ENCODE measurements around the gene TLE3. TPM values are rescaled to one million over a fixed set of nuclear protein-coding genes. Genes with fewer than 3 reads are reported as not detected.

The TLE3 gene
- total RNA-seq, 4 donors from 2014 or later, result 44.0 to 159 (median 78.8) TPM

DNA sequence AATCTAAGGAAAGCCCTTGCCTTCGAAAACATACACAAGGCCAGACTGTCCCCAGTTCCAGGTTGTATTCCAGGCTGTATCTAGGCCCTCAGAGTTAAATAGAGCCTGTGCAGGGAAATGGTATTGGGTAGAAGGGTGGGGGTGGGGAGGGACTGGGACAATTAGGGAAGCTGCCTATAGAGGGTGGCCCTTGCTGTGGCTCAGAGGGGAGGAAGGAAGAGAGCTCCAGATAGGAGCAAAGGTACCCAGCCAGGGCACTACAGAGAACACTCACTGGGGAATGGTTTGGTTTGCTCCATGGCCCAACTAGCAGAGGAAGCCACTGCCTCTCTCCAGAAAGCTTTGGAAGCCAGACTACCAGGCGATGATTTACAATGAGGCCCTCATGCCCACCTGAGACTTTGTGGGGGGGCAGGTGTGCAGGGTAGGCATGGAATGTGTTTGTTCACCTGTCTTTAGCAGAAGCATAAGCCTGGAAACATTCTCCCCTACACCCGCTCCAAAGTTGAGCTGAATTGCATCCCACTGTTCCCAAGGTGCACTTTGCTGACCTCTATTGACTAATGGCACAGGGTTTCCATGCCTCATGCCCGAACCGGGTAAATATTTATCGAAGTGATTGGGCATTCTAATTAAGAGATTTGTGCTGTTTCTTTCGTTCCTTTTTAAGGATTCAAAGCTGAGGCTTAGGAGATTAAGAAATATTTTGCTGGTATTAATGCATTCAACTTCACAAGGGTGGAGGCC, 6.3 kb upstream of the TLE3 start:
- ATAC-seq (ENCODE audit: low FRiP score) (no peak), DNase-seq (ENCODE audit: low spot score) (no peak)
- TF ChIP-seq, protein P1, sequence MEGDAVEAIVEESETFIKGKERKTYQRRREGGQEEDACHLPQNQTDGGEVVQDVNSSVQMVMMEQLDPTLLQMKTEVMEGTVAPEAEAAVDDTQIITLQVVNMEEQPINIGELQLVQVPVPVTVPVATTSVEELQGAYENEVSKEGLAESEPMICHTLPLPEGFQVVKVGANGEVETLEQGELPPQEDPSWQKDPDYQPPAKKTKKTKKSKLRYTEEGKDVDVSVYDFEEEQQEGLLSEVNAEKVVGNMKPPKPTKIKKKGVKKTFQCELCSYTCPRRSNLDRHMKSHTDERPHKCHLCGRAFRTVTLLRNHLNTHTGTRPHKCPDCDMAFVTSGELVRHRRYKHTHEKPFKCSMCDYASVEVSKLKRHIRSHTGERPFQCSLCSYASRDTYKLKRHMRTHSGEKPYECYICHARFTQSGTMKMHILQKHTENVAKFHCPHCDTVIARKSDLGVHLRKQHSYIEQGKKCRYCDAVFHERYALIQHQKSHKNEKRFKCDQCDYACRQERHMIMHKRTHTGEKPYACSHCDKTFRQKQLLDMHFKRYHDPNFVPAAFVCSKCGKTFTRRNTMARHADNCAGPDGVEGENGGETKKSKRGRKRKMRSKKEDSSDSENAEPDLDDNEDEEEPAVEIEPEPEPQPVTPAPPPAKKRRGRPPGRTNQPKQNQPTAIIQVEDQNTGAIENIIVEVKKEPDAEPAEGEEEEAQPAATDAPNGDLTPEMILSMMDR (IDR thresholded peaks at IDR 0.05), result no peak

DNA sequence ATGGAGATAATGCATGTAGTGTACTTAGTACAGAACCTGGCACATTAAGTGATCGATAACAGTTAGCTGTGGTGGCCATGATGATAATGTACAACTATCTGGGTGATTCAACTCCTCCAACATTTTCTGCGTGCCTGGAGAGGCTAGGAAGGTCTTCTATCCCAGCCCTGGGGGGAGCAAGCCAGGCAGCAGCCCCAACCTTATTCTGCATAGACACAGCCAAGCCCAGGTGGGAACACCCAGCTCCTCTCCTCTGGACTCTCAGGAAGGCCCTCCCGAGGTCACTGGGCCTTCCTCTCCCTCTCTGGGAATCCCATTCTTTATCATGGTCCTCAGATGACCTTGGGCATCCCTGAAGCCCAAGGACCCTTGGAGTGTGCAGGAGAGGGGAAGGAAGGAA, 5.1 kb upstream of the TLE3 start:
- no peak for ATAC-seq (ENCODE audit: low FRiP score)
- TF ChIP-seq, protein P1 (IDR thresholded peaks at IDR 0.05), result no peak
- DNase-seq (ENCODE audit: low spot score), result no peak

DNA sequence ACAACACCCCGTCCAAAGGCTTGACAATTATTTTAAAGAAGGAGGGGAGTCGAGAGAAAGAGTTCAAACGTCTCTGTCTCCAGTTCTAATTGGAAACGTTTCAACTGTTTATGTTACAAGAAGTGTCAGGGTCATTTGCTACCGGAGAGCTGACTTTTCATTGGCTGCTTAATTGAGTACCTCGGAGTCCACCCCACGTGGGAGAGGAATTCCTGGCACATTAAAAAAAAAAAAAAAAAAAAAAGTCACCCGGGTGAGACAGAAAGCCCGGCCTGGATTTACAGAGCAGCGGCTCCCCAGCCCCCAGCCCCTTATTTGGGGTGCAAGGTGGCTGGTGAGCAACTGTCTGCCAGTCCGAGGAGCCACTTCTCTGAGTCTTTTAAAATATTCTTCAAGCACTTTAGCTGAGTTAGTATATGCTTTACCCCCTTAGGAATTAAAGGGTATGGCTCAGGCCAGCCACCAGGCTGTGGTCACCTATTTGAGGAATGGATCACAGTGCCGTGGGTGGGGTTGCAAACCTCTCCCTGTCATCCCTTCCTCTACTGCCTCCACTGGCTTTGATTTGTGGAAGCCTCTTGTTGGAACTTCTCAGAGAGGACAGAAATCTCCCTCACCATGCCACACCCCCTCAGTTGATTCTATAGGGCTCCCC, 3.9 kb upstream of the TLE3 start:
- DNase-seq (ENCODE audit: low spot score) (no peak), ATAC-seq (ENCODE audit: low FRiP score) (no peak)
- TF ChIP-seq, protein P1 (IDR thresholded peaks at IDR 0.05), result no peak

DNA sequence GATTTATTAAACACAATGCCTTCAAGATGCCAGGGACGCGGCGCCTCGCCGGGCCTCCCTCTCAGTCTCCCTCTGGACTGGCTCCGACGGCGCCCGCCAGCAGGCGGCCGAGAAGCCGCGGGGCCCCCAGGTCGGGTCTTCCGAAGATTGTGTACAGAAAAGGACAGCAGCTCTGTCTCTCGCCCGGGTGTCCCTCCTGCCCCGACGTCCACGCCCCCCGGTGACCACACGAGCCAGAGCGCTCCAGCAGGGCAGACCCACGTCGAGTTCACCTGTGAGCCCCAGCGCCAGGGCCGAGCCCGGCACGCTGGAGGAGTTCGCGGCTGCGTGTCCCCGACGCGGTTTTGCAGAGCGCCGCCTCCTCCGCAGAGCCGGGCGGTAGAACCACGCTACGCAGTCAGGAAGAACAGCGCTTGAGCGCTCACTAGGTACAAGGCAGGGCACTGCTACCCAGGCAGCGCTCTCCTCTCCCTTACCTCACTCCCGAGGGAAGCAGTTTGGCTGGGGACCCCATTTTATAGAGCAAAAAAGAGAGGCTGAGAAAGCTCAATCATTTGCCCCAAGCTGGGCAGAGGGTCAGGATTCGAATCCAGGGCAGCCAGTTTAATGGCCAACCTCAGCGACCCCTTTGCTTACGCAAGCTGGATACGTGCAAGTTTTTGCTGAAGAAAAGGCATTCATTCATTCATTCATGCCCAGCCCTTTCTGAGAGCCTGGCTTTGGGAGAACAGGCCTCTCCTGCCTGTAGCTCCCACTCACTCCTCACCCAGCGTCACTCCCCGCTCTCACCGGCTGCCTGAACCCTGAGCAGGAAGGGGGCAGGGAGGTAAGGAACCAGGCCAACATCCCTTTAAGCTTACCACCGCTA, 3.0 kb upstream of the TLE3 start:
- ATAC-seq (ENCODE audit: low FRiP score) (peak; percentile 4), DNase-seq (ENCODE audit: low spot score) (no peak)
- TF ChIP-seq, protein P1 (IDR thresholded peaks at IDR 0.05), result no peak

DNA sequence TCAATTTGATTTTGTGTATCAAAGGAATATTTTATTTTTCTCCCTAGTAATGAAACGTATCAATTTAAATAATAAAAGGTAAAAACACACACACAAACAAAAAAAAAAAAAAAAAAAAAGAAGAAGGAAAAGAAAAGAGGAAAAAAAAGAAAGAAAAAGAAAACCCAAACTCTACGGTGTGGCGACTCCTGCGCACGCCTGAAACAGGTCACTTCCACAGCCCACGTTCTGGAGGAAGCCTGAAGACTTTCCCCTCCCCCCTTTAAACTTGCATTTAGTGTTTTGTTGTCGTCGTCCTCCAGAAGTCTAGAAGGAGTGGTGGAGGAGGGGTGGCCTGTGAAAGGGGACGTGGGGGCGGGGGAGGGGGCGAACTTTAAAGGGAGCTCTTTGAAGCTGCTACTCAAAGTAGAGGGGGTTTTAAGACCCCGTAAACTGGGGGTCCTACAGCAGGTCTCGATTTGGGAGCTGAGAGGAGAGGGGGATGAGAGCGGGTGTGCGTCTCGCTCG, 2.3 kb upstream of the TLE3 start:
- no peak for ATAC-seq (ENCODE audit: low FRiP score)
- TF ChIP-seq, protein P1 (IDR thresholded peaks at IDR 0.05), result no peak
- no peak for DNase-seq (ENCODE audit: low spot score)

DNA sequence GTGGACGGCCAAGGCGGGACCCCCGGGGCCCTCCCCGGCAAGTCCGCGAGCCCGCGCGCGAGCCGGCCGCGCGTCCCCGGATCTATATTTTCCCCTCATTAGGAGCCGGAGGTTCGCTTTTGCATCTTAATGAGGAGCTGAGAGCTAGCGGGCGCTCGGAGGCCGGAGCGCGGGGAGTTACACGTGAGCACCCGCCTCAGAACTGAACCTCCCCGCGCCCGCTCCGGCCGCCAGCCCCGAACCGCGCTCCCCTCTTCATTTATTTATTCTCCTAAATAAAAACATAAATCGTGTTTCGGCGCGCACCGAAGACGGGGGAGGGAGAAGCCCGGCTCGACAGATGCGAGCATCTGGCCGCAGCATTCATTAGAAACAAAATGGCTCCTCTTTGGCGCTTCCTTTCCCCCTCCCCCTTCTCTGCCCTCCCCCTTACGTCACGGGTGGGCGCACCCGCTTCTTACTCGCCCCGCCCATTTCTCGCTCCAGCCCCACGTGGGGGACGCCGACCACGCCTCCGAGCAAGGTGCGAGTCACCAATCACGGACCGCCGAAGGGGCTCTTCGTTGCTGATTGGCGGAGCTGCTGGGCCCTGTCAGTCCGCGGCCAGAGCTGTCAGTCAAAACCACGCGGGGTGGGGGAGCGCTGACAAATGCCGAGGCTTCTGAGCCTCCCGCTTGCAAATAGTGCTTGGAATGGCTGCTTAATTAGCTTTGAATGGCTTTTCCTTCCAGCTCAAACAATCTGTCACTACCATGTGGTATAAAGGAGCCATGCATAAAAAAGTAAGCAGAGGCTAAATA, 1.6 kb upstream of the TLE3 start:
- peak; percentile 100 for DNase-seq (ENCODE audit: low spot score)
- TF ChIP-seq, protein P1 (IDR thresholded peaks at IDR 0.05), result peak in 1 of 3 donors; percentile 33
- ATAC-seq (ENCODE audit: low FRiP score), result peak; percentile 76

Data from omental fat pad (tissue), 4 donors.